NCI-H2196 treated with DMSO at 0.1 percent for 48 hours (cell line): ENCODE results near the gene ZBTB47.

Experiments
- DNase-seq: peaks from one replicate; lab custom pipeline; 2025; ENCODE audit not compliant: unreplicated experiment; lab: John Stamatoyannopoulos, UW

The ZBTB47 gene

DNA sequence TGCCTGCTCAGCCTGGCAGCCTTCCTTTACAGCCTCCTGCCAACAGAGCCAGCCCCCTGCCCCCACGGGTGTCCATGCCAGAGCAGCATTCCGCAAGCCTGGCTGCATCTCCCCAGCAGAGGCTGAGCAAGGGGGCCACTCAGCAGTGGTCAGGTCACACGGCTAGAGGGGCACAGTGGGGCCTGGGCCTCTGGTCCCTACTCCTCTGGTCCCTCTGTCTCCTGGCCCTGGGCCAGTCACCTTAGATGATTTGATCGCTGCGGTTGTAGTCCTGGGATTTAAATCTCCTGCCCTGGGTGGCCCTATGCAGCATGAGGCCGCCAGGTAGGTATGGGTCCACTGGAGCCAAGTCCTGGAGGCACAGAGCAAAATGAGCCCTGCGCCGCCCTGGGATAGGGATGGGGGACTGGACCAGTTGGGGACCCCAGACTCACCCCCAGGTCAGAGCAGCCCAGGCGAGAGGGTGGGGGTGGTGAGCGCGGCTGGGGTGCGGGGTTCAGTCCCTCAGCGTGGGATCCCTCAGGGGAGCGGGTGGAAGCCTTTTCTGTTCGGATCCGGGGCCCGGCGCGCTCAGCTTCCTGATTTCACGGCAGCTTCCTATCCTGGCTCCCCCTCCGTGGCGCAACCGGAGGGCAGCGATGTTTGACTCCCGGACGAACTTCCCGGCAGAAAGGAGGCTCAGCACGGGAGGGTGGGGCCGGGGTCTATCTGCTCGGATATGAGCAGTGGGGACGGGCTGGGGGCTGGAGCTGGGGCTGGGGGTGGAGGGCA is at the start of gene ZBTB47:
Gene ZBTB47 (plus strand): TSS at position 138 of the 771 bp plus-strand sequence. CDS start 4,659 bp downstream, outside the sequence.
- DNase-seq = no peak

DNA sequence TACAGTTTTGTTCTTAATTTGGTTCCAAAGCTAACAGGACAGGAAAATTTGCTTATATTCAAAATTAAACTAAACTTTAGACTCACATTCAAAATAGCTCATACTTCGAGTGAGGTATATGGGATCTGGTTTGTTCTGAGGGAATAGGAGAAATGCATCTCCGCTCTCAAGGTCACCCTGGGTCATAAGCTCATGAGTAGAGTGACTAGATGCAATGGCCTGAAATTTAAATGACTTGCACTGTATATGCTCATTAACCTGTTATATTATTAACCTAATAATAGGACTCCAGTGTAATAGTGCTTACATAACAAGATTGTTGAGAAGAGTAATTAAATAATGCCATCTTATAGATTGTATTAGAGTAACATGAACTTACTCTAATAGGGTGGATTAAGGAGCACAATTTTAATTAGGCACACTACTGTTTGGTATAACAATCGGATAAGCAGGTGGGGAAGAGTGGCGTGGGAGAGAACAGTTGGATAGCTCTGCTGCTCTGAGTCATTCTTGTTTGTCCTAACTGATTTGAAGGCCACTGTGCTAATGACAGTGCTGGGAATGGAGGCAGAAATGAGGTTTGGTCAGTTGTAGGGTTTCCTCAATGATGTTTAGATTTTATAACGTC is 47.8 kb upstream of the ZBTB47 start:
- no peak for DNase-seq

DNA sequence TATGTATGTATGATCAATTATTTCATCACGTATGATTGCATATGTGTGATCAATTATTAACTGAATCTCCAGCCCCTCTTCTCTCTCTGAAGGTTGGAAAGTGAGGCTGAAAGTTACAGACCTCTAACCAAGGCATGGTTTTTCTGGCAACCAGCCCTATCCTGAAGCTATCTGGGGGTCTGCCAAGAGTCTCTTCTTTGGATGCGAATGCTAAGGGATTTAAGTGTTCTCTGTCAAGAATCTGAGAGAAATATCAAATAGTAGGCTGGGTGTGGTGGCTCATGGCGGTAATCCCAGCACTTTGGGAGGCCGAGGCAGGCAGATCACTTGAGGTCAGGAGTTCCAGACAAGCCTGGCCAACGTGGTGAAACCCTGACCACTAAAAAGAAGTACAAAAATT is 44.9 kb upstream of the ZBTB47 start:
- no peak for DNase-seq

DNA sequence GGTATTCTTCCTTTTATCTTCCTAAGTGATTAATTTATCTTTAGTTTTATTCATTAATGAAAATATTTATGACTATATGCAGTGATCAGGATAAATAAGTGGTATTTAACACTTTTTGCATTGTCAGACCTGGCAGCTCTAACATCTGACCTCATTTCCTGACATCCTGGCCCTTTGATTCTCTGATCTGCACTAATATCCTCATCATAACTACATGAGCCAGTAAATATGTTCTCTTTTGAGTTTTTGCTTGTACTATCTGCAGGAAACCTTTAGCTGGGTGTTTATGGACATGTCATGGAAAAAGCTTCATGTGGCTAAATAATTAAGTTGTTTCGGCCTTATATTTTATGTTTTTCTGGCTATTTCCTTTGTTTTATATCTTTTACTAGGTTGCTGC is 42.5 kb upstream of the ZBTB47 start:
- DNase-seq = no peak

DNA sequence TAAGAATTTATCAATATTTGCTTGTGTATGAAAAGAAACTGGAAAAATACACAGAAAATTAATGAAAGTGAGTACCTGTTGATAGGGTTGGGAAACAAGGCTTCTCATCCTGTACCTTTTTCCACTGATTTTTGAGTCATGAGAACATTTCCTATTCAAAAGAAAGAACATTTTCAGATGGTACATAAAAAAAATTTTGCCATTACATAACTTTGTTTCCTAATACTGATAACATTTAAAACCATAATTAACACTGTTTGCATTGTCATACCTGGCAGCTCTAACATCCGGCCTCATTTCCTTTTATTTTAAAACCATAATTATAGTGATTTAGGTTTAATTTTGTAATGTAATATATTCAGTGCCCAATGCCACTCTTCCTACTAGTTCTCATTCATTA is 41.3 kb upstream of the ZBTB47 start:
- no peak for DNase-seq

DNA sequence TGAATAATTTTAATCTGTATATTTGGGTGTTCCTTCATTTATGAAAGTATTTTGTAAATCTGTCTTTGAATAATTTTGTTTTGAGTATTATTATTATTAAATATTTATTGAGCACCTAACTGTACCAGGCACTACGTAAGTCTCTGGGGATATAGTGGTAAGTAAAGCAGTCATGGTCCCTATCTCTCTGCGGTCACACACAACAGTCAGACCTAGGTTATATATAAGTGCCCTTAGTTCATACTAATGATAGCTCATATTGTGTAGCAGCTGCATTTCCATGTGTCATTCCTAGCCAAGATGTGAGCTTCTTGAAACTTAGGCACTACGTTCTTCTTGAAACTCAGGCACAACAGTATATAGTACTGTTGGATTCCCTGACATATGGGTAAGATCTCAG is 40.6 kb upstream of the ZBTB47 start:
- no peak for DNase-seq

DNA sequence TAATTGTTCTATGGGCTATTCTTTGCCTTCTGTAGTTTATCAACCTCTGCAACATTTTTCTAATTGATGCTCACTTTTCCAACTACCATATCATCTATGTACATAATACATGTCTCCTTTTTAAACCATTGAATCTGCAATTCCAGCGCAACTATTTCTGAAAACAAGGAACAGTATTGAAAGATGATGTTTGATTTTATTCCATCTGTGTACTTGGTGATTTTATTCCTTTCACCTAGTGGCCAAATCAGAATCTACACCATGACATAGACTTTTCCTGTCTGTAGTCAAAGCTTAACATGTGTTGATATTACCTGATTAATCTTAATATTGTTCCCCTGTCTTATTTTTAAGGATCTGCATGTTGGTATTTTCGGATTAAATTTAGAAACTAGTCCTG is 40.0 kb upstream of the ZBTB47 start:
- no peak for DNase-seq

DNA sequence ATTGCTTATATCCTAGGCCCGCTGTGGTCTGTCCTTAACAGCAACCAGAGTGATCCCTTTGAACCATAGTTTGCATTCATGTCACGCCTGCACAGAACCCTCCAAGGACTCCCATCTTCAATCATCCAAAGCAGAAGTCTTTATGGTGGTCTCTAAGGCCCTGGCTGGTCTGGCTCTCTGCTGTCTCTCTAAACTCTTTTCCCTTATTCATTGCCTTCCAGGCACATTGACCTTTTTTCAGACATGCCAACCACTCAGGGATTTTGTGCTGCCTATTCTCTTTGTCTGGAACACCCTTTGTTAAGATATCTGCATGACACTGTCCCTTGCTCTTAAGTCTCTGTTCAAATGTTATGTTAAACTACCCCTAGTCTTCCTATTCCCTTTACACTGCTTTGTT is 21.9 kb upstream of the ZBTB47 start:
- no peak for DNase-seq

DNA sequence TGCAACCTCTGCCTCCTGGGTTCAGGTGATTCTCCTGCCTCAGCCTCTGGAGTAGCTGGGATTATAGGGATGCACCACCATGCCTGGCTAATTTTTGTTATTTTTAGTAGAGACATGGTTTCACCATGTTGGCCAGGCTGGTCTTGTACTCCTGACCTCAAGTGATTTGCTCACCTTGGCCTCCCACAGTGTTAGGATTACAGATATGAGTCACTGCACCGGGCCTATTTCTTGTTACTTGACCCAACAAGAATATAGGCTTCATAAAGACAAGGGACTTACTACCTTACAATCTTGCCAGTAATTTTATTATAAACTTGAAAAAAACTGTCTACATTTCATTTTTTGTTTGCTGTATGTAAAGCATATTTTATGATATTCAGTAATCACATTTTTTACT is 21.4 kb upstream of the ZBTB47 start:
- DNase-seq = no peak

DNA sequence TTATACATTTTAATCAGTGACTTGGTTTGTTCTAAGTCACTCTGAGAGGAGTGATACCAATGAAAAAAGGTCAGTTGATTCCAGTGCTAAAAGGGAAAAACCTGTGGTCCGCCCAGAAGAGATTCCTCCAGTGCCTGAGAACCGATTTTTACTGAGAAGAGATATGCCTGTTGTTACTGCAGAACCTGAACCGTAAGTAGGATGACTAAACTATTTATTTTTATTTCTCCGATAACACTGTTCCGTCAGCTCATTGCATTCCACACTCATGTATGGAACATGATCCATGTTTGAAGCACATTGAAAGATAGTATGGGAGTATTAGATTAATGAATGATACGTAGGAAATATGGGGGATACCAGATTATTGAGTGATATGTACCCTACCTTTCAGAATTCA is 20.0 kb upstream of the ZBTB47 start:
- no peak for DNase-seq

DNA sequence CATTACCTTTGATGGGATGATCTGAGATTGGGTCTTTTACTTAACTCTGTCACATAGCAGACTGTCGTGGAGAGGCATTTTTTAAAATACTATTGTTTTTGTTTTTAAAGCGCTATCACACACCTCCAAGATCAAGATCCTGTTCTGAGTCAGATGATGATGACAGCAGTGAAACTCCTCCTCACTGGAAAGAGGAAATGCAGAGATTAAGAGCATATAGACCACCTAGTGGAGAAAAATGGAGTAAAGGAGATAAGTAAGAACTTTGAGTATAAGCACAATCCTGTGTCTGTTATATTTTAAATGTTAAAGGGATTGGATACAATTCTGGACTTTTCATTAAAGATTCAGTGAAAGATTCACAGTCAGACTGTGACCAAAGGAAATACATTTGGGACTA is 18.4 kb upstream of the ZBTB47 start:
- no peak for DNase-seq

DNA sequence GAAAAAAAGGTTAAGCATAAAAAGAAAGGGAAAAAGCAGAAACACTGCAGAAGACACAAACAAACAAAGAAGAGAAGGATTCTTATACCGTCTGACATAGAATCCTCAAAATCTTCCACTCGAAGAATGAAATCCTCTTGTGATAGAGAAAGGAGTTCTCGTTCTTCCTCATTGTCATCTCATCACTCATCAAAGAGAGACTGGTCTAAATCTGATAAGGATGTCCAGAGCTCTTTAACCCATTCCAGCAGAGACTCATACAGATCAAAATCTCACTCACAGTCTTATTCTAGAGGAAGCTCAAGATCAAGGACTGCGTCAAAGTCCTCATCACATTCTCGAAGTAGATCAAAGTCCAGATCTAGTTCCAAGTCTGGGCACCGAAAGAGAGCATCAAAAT is 16.5 kb upstream of the ZBTB47 start:
- DNase-seq = no peak

DNA sequence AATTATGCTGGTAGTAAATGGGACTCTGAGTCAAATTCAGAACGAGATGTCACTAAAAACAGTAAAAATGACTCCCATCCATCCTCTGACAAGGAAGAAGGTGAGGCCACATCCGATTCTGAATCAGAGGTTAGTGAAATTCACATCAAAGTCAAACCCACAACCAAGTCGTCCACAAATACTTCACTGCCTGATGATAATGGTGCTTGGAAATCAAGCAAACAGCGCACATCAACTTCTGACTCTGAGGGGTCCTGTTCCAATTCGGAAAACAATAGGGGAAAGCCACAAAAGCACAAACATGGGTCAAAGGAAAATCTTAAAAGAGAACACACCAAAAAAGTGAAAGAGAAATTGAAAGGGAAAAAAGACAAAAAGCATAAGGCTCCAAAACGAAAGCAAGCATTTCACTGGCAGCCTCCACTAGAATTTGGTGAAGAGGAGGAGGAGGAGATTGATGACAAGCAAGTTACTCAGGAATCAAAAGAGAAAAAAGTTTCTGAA is 15.1 kb upstream of the ZBTB47 start:
- no peak for DNase-seq

DNA sequence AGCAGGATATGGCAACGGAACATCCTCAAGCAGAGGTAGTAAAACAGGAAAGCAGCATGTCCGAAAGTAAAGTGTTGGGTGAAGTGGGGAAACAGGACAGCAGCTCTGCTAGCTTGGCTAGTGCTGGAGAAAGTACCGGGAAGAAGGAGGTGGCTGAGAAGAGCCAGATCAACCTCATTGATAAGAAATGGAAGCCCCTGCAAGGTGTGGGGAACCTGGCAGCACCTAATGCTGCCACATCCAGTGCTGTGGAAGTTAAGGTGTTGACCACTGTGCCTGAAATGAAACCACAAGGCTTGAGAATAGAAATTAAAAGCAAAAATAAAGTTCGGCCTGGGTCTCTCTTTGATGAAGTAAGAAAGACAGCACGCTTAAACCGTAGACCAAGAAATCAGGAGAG is 14.3 kb upstream of the ZBTB47 start:
- DNase-seq = no peak

DNA sequence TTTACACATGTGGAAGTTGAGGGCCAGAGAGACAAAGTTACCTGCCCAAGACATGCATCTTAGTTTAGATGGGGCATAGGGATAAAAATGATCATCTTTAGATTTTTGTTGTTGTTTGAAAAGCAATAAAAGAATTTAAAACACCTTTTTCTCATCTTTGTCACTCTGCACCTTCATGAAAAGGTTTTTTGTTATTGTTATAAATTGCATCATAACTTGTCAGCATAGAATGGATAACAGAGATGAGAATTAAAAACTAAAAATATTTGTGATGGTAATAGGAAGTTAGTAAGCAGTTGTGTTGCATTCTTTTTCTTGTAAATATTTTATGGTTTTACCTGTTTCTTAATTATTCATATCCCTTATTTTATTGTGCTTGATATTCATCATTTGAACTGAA is 13.4 kb upstream of the ZBTB47 start:
- DNase-seq = no peak

DNA sequence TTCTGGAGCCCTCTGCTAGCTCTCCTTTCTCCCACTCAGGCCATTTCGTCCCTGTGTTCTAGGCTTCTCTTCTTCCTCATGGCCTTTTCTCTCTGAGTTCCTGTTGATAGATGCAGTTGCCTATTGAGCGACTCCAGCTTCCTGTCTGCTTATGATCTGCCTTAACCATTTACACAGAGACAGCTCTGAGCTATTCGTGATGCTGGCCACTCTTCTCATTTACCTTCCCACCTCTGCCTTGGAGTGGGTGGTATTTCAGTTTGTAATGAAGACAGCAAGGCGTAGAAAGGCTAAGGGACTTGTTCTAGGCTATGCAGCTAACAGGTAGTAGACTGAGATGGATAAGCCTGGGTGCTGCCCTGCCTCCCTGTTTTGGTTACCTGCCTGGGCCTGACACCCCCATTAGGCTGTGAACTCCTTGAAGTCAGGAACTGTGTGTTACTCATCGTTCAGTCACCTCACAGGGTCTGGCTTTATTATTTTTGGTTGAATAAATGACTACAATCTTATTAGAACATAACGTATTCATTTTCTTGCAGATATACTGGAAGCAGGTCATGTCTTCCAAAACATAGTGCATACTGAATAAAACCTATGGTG is 12.6 kb upstream of the ZBTB47 start:
- DNase-seq = no peak

DNA sequence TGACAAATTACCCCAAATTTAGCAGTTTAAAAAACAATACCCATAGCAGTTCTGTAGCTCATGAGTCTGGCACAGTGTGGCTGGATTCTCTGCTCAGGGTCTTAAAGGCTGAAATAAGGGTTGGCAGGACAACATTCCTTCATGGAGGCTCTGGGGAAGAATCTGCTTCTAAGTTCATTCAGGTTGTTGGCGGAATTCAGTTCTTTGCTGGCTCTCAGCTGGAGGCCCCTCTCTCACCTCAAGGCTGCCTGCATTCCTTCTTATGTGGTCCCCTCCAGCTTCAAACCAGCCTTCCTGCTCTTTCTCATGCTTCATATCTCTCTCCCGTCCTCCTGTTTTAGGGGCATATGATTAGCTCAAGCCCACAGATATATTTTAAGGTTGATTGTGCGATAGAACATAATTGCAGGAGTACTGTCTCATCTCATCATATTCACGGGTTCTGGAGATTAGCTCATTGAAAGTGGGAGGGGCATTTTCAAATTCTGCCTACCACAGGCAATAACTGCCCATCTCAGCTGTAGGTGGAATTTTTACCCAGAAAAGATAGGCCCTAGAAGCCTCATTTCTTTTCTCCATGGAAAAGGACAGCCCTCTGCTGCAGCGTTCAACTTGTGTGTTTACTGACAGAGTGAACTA is 5.6 kb upstream of the ZBTB47 start:
- no peak for DNase-seq

DNA sequence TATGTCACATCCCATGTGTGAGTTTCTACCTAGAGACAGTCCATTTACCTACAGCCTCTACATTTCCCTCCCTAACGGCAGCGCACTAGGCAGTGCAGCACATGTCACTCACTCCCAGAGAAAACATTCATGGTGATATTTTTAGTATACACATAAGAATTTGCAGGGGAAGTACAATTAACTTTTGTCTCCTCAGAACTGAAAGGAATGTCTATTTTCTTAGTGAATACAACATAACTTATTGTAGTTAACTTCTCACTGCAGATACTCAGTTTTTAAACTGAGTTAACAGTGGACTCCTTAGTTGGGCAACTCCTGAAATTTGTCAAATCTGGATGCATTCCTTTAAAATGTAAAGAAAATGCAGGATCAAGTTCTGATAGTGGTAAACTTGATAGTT is 4.5 kb upstream of the ZBTB47 start:
- DNase-seq = no peak

DNA sequence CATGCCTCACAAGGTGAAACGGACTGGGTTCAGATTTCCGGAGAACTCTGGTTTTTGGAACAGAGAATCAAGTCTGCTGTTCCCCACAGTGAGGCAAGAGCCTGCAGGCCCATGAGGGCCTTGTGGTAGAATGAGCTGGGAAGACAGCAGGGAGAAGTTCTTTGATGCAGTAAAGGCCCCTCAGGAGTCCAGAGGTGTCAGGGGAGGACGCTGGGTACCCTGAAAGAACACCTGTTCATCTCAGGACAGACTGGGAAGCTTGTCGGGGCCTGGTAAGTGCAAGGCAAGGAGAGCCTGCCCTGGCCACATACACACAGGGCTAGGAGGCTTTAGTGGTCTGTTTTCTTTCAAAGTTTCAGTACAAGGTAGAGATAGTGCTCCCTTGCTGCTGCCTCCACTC is 3.7 kb upstream of the ZBTB47 start:
- no peak for DNase-seq

DNA sequence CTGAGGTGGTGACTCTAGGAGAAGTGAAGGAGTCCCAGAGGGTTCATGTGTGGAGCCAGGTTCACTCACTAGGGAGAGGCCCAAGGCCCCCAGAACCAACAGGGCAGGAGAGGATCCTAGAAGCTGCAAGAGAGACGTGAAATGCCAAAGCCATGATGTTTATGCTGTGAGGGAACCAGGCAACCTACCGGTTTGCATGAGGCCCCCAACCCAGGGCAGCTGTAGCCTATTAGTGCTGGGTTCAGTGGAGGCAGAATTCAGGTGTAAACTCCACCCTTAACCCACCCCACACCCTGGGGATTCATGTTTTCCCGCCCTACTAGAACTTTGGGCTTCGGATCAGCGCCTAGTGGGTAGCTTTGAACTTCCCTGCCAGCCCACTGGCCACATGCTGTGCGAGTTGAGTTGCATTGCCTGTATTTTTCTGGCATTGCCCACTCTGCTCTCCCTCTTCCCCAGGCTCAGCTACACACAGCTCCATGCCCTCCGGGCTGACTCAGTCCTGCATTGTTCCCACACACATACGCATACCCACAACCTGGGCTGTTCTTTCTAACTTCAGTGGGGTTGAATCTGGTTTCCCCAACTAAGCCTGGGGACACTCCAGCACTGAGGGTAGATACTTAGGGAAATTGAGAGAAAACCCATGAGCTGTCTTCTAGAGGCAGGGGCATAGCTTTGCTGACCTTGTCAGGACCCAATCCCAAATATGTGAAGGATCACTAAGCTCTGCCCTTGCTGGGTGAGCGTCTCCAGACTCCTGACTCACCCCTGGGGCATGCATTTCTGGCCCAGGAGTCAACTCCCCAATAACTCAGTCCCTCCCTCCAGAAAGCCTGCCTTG is 2.0 kb upstream of the ZBTB47 start:
- no peak for DNase-seq

DNA sequence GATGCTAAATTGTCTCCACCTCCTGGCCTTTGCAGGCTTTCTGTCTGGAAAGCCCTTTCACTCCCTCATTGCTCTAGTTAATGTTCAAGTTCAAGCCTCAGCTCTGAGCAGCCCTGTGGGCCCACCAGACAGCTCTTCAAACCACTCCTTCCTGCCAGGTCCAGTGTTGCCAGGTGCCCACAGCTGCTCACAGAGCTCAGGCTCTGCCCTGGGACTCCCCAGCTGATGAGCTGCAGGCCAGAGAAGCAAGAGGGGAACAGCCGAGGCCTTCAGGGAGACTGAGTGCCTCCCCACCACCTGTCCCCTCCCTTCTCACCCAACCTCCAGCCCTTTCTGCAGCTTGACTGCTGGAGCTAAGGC is 1.3 kb upstream of the ZBTB47 start:
- DNase-seq = no peak
